Skeletal muscle satellite cell (primary cell): ENCODE data around the gene TUBA8. TPM values are rescaled to one million over a fixed set of nuclear protein-coding genes. Genes with fewer than 3 reads are reported as not detected.
"Not testable (repeated sequence)": the region's sequence is repeated elsewhere in the genome, so short reads cannot be mapped to it uniquely, and the experiment has no call there.

Experiments used
- H3K27me3 ChIP-seq: 2 replicates; pipeline ENCODE4 v1.7.0; 2013; ENCODE audit warnings: low read length; ENCODE audit not compliant: control insufficient read depth, insufficient read depth
- H3K36me3 ChIP-seq: 2 replicates; pipeline ENCODE4 v1.7.0; 2013; ENCODE audit warnings: mild to moderate bottlenecking, control low read depth, low read length; ENCODE audit not compliant: insufficient read depth
- H3K4me1 ChIP-seq: 2 replicates; pipeline ENCODE4 v1.7.0; 2013; ENCODE audit warnings: low read length; ENCODE audit not compliant: control insufficient read depth, insufficient read depth
- H3K4me2 ChIP-seq: 2 replicates; pipeline ENCODE4 v1.7.0; 2013; ENCODE audit warnings: mild to moderate bottlenecking, low read length
- H3K4me3 ChIP-seq: 2 replicates; pipeline ENCODE4 v1.7.0; 2013; ENCODE audit warnings: low read length
- H3K9ac ChIP-seq: 2 replicates; pipeline ENCODE4 v1.7.0; 2013; ENCODE audit warnings: mild to moderate bottlenecking, low read depth, low read length, moderate library complexity
- H3K9me3 ChIP-seq: replicated peaks from 2 replicates; pipeline ENCODE4 v1.7.0; 2013; ENCODE audit warnings: mild to moderate bottlenecking, control low read depth, low read length
- small RNA-seq: library from RNA; depleted of rRNA; stranded (forward); fragments of <200 nt; gene quantifications from one replicate; pipeline ENCODE3, GENCODE V24; 2012

The TUBA8 gene

DNA sequence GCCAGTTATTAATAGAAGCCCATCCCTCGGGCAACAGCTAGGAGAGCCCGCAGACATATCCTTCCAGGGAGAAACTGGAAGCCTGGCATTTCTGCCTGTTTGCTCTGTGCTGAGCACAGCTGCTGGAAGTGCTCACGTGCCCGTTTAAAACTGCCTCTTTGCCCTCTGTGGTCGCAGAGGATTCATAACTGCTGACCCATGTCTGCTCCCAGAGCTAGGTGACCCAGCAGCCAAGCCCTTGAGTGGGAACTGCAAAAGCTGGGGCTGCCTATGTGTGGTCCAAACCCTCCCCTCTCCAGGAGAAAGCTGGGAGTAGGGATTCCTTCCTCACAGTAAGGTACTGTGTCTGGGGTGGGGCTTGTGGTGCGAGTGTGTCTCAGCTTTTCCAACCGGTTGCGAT lies 54.0 kb downstream of the TUBA8 start:
- not testable (repeated sequence) for H3K4me2 ChIP-seq, H3K36me3 ChIP-seq, H3K27me3 ChIP-seq, H3K9me3 ChIP-seq, H3K4me1 ChIP-seq, H3K9ac ChIP-seq, H3K4me3 ChIP-seq

GRCh38 chr22:18165356-18165755 lies 54.7 kb downstream of the TUBA8 start:
- H3K4me1 ChIP-seq, H3K4me3 ChIP-seq, H3K4me2 ChIP-seq, H3K36me3 ChIP-seq, H3K9me3 ChIP-seq, H3K9ac ChIP-seq, H3K27me3 ChIP-seq: not testable (repeated sequence)

- H3K9ac ChIP-seq, H3K27me3 ChIP-seq, H3K4me1 ChIP-seq, H3K4me3 ChIP-seq, H3K36me3 ChIP-seq, H3K4me2 ChIP-seq, H3K9me3 ChIP-seq: not testable (repeated sequence)
Measured at GRCh38 chr22:18170284-18170683, 59.7 kb downstream of the TUBA8 start.

DNA sequence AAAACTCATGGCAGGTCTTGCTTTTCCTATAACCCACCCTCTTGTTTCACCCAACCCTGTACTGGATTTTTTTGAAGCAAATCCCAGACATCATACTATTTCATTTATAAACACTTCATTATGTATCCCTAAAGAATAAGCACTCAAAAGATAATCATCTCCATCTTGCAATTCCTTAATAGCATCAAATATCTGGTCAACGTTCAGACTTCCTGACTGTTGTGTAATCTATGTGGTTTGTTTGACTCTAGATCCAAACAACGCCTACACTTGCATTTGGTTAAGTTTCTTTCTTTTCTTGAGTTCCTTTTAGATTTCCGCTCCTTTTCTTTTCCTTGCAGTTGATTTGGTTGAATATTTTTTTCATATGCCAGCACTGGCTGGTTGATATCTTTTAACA lies 61.6 kb downstream of the TUBA8 start:
- H3K4me3 ChIP-seq, H3K9ac ChIP-seq, H3K36me3 ChIP-seq, H3K4me1 ChIP-seq, H3K4me2 ChIP-seq, H3K27me3 ChIP-seq, H3K9me3 ChIP-seq: not testable (repeated sequence)

GRCh38 chr22:18172776-18173175 lies 62.2 kb downstream of the TUBA8 start:
- H3K9me3 ChIP-seq, H3K4me3 ChIP-seq, H3K4me2 ChIP-seq, H3K9ac ChIP-seq, H3K4me1 ChIP-seq, H3K27me3 ChIP-seq, H3K36me3 ChIP-seq: not testable (repeated sequence)

GRCh38 chr22:18173441-18173840 lies 62.8 kb downstream of the TUBA8 start:
- H3K9me3 ChIP-seq, H3K9ac ChIP-seq, H3K4me3 ChIP-seq, H3K4me1 ChIP-seq, H3K27me3 ChIP-seq, H3K4me2 ChIP-seq, H3K36me3 ChIP-seq: not testable (repeated sequence)

Small RNAs within 50 kb of the gene (small RNA-seq; reads per million reads assigned to genes)
- not detected for gene AC016027.5
